HG03378 (cell line): ENCODE data around the gene EXOC6.
A peak's percentile ranks its signal among the peaks of the same experiment; 100 is the strongest.

ENCODE experiments used
- ATAC-seq: cut with Tn5 transposase; IDR thresholded peaks from one replicate; pipeline ENCODE4 v1.9.1; 2021; ENCODE audit warnings: mild to moderate bottlenecking, moderate library complexity; ENCODE audit not compliant: unreplicated experiment

Gene EXOC6

GRCh38 chr10:92848441-92849233 is at the start of gene EXOC6:
Gene EXOC6, plus strand, starts transcription at chr10:92848520. Its CDS starts 14 bp downstream, at chr10:92848534.
- ATAC-seq: peak; percentile 55

GRCh38 chr10:92799568-92799967 is 48.8 kb upstream of the EXOC6 start:
- no peak for ATAC-seq

GRCh38 chr10:92800134-92800733 is 48.1 kb upstream of the EXOC6 start:
- ATAC-seq: no peak

GRCh38 chr10:92801978-92802872 is 46.1 kb upstream of the EXOC6 start:
- ATAC-seq: no peak

GRCh38 chr10:92809840-92810239 is 38.5 kb upstream of the EXOC6 start:
- no peak for ATAC-seq

- ATAC-seq: no peak
Observed at GRCh38 chr10:92810934-92811532, 37.3 kb upstream of the EXOC6 start.

- no peak for ATAC-seq
Observed at GRCh38 chr10:92811986-92812385, 36.3 kb upstream of the EXOC6 start.

GRCh38 chr10:92813979-92814378 is 34.3 kb upstream of the EXOC6 start:
- no peak for ATAC-seq

- ATAC-seq: no peak
Observed at GRCh38 chr10:92814790-92815189, 33.5 kb upstream of the EXOC6 start.

GRCh38 chr10:92816091-92816531 is 32.2 kb upstream of the EXOC6 start:
- no peak for ATAC-seq

- no peak for ATAC-seq
Observed at GRCh38 chr10:92822060-92822634, 26.2 kb upstream of the EXOC6 start.

GRCh38 chr10:92822964-92823363 is 25.4 kb upstream of the EXOC6 start:
- ATAC-seq: no peak

GRCh38 chr10:92826061-92826460 is 22.3 kb upstream of the EXOC6 start:
- no peak for ATAC-seq

- no peak for ATAC-seq
Observed at GRCh38 chr10:92826504-92826903, 21.8 kb upstream of the EXOC6 start.

- ATAC-seq: no peak
Observed at GRCh38 chr10:92829042-92829785, 19.1 kb upstream of the EXOC6 start.

GRCh38 chr10:92829786-92830377 is 18.4 kb upstream of the EXOC6 start:
- no peak for ATAC-seq

GRCh38 chr10:92830478-92831389 is 17.6 kb upstream of the EXOC6 start:
- ATAC-seq: no peak

GRCh38 chr10:92832121-92832520 is 16.2 kb upstream of the EXOC6 start:
- no peak for ATAC-seq
